Neural progenitor cell (in vitro differentiated cells): Measurements from ENCODE around the gene PPFIA2.

Experiments
- EZH2 ChIP-seq: fragments of 200-600 bp; sonication (generic); IDR thresholded peaks from 2 replicates; pipeline ENCODE4 v1.6.1; 2017; ENCODE audit warnings: antibody characterized with exemption, mild to moderate bottlenecking, moderate library complexity
- TF ChIP-seq, protein P1 (sequence below): fragments of 200-600 bp; sonication (generic); IDR thresholded peaks from 2 replicates; pipeline ENCODE4 v1.5.1; 2017; ENCODE audit warnings: antibody characterized with exemption, mild to moderate bottlenecking

DNA sequence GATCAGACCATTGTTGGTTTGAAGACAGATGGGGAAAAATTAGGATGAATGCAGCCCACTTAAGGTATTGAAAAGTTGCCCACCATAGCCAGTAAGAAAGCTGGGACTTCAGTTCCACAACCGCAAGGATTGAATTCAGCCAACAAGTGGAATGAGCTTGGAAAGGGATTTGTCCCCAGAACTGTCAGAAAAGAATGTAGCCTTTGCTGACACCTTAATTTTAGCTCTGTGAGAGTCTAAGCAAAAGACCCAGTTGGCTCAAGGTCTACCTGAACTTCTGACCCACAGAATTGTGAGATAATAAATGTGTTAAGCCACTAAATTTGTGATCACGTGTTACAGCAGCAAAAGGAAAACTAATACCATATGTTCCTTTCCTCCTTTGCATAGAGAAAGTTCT lies 29.4 kb downstream of the PPFIA2 start:
- TF ChIP-seq, protein P1, sequence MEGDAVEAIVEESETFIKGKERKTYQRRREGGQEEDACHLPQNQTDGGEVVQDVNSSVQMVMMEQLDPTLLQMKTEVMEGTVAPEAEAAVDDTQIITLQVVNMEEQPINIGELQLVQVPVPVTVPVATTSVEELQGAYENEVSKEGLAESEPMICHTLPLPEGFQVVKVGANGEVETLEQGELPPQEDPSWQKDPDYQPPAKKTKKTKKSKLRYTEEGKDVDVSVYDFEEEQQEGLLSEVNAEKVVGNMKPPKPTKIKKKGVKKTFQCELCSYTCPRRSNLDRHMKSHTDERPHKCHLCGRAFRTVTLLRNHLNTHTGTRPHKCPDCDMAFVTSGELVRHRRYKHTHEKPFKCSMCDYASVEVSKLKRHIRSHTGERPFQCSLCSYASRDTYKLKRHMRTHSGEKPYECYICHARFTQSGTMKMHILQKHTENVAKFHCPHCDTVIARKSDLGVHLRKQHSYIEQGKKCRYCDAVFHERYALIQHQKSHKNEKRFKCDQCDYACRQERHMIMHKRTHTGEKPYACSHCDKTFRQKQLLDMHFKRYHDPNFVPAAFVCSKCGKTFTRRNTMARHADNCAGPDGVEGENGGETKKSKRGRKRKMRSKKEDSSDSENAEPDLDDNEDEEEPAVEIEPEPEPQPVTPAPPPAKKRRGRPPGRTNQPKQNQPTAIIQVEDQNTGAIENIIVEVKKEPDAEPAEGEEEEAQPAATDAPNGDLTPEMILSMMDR: no peak
- TF ChIP-seq EZH2: no peak
